K562 (cell line): ENCODE measurements around the gene MPND. TPM values are rescaled to one million over a fixed set of nuclear protein-coding genes. Genes with fewer than 3 reads are reported as not detected.

ENCODE experiments used
- ASH1L ChIP-seq: fragments of 450-650 bp; IDR thresholded peaks from 2 replicates; pipeline ENCODE4 v1.6.1; 2018; ENCODE audit warnings: borderline replicate concordance, mild to moderate bottlenecking, low read depth; ENCODE audit not compliant: partially characterized antibody
- CEBPB ChIP-seq: fragments of 450-650 bp; IDR thresholded peaks from 2 replicates; pipeline ENCODE4 v1.6.1; 2016; ENCODE audit warnings: missing genetic modification characterization, missing compliant biosample characterization
- HDAC2 ChIP-seq: fragments of 450-650 bp; IDR thresholded peaks from 2 replicates; pipeline ENCODE4 v1.6.1; 2016; ENCODE audit warnings: mild to moderate bottlenecking
- KHSRP ChIP-seq: fragments of 450-650 bp; IDR thresholded peaks from 2 replicates; pipeline ENCODE4 v1.6.1; 2017
- NCOR1 ChIP-seq: fragments of 450-650 bp; IDR thresholded peaks from 2 replicates; pipeline ENCODE4 v1.6.1; 2016; ENCODE audit warnings: mild to moderate bottlenecking, moderate library complexity
- SLC30A9 ChIP-seq: fragments of 250-450 bp; sonication (Bioruptor Pico); IDR thresholded peaks from 2 replicates; pipeline ENCODE4 v1.8.0; 2022; ENCODE audit warnings: mild to moderate bottlenecking, moderate library complexity
- SMAD2 ChIP-seq: fragments of 150-350 bp; IDR thresholded peaks from 2 replicates; pipeline ENCODE4 v1.6.1; 2014; ENCODE audit warnings: low read depth, mild to moderate bottlenecking, low read length
- SMARCA5 ChIP-seq: fragments of 450-650 bp; IDR thresholded peaks from 2 replicates; pipeline ENCODE4 v1.6.1; 2016
- TAF7 ChIP-seq: fragments of 450-650 bp; IDR thresholded peaks from 2 replicates; pipeline ENCODE4 v1.6.1; 2016; ENCODE audit warnings: missing genetic modification characterization, missing compliant biosample characterization
- ZNF140 ChIP-seq: fragments of 250-450 bp; sonication (Bioruptor Pico); IDR thresholded peaks from 2 replicates; pipeline ENCODE4 v1.8.0; 2021; ENCODE audit warnings: moderate library complexity, mild to moderate bottlenecking, inconsistent platforms
- ZNF165 ChIP-seq: fragments of 250-450 bp; sonication (Bioruptor Pico); IDR thresholded peaks from 2 replicates; pipeline ENCODE4 v1.4.0; 2020; ENCODE audit warnings: borderline replicate concordance
- ZNF408 ChIP-seq: fragments of 250-450 bp; sonication (Bioruptor Pico); IDR thresholded peaks from 2 replicates; pipeline ENCODE4 v1.4.0; 2020; ENCODE audit warnings: low read depth, mild to moderate bottlenecking, moderate library complexity
- polyA plus RNA-seq, 8 experiments: library from polyadenylated mRNA; depleted of rRNA in 4 of 8; stranded (reverse) in 5 of 8; unstranded in 3 of 8; fragments of >200 nt; fragmentation: Nextera tagmentation in 2 of 8; fragmentation: Illumina TruSeq in 1 of 8; extraction: Ambion mirVana in 2 of 8; extraction: Trizol in 1 of 8; gene quantifications; 2 replicates each; pipeline versions ENCODE4 v1.2.1 to v1.2.3, GENCODE V29; 2011 to 2014; ENCODE audit warnings: inconsistent platforms in 1 of 8, missing spikeins in 1 of 8
- total RNA-seq, 7 experiments: library from RNA; depleted of rRNA in 6 of 7; stranded (reverse); fragments of >200 nt in 6 of 7; fragmentation: Illumina TruSeq in 2 of 7; extraction: Trizol in 2 of 7; gene quantifications; 2 replicates each; pipeline versions ENCODE4 v1.2.1 to v1.2.3, GENCODE V29; 2011 to 2021; ENCODE audit warnings: low replicate concordance in 1 of 7
- TF ChIP-seq, protein P1 (sequence below): sonication (generic); IDR thresholded peaks from 2 replicates; pipeline ENCODE4 v1.6.1; 2016
- TF ChIP-seq, protein P2 (sequence below): fragments of 250-450 bp; sonication (Bioruptor Pico); IDR thresholded peaks from 2 replicates; pipeline ENCODE4 v1.9.0; 2021; ENCODE audit warnings: mild to moderate bottlenecking
- TF ChIP-seq, protein P3 (sequence below): fragments of 450-650 bp; IDR thresholded peaks from 2 replicates; pipeline ENCODE4 v1.7.1; 2018; ENCODE audit warnings: mild to moderate bottlenecking, low read depth; ENCODE audit not compliant: partially characterized antibody
- TF ChIP-seq, protein P4 (sequence below), 2 experiments: fragments of 450-650 bp; IDR thresholded peaks; 2 replicates each; pipeline ENCODE4 v1.6.1; 2016; ENCODE audit warnings: mild to moderate bottlenecking in 2 of 2, borderline replicate concordance in 1 of 2, low read depth in 1 of 2, moderate library complexity in 1 of 2

The MPND gene
- total and polyA plus RNA-seq, 9 of the 15 experiments (the other 6 are each of a cell fraction or from before 2014, with no cell fraction given): 0.25 to 14.0 (median 3.9) TPM

DNA sequence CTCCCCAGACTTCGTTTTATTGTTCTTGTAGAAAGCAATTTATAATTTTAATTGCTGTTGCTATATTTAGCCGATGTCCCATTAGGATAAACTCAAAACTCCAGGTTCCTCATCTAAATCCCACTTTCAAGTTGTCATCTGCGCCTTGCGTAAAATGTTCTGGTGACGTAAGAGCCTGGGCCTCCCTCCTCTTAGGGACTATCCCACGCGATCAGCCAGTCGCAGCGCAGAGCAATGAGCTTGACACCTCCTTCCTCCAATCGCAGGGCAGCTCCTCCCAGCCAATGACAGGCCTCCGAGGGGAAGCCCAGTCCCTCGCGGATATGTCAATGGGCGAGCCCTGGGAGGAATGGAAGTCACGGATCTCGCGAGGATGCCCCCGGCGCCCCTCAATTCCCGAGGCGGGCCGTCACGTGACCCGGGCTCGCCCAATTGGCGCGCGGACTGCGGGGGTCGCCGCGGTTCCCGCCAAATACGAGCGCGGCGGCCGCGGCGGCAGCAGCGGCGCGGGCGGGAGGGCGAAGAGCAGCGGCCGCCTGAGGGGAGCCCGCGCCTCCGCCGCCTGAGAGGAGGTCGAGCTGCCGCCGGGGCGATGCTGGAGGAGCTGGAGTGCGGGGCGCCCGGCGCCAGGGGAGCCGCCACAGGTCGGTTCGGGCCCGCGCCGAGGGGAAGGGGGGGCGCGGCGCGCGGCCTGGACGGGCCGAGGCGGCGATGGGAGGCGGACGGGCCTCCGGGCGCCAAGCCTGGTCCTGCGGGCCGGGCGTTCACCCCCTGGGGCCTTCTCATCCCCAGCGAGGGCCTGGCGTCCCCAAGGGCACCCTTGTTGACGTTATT is 59.0 kb downstream of the MPND start, which contains the start of gene CHAF1A (continued):
- TF ChIP-seq, protein P1, sequence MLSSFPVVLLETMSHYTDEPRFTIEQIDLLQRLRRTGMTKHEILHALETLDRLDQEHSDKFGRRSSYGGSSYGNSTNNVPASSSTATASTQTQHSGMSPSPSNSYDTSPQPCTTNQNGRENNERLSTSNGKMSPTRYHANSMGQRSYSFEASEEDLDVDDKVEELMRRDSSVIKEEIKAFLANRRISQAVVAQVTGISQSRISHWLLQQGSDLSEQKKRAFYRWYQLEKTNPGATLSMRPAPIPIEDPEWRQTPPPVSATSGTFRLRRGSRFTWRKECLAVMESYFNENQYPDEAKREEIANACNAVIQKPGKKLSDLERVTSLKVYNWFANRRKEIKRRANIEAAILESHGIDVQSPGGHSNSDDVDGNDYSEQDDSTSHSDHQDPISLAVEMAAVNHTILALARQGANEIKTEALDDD: peak; percentile 73; the same call in 1 of the 2 replicates
- TF ChIP-seq, protein P2, sequence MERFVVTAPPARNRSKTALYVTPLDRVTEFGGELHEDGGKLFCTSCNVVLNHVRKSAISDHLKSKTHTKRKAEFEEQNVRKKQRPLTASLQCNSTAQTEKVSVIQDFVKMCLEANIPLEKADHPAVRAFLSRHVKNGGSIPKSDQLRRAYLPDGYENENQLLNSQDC (CRISPR knock-in tag): peak; percentile 72; the same call in 1 of the 2 replicates
- TF ChIP-seq, protein P3, sequence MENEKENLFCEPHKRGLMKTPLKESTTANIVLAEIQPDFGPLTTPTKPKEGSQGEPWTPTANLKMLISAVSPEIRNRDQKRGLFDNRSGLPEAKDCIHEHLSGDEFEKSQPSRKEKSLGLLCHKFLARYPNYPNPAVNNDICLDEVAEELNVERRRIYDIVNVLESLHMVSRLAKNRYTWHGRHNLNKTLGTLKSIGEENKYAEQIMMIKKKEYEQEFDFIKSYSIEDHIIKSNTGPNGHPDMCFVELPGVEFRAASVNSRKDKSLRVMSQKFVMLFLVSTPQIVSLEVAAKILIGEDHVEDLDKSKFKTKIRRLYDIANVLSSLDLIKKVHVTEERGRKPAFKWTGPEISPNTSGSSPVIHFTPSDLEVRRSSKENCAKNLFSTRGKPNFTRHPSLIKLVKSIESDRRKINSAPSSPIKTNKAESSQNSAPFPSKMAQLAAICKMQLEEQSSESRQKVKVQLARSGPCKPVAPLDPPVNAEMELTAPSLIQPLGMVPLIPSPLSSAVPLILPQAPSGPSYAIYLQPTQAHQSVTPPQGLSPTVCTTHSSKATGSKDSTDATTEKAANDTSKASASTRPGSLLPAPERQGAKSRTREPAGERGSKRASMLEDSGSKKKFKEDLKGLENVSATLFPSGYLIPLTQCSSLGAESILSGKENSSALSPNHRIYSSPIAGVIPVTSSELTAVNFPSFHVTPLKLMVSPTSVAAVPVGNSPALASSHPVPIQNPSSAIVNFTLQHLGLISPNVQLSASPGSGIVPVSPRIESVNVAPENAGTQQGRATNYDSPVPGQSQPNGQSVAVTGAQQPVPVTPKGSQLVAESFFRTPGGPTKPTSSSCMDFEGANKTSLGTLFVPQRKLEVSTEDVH: peak; percentile 98
- TF ChIP-seq ZNF165 (CRISPR knock-in tag): no peak
- TF ChIP-seq KHSRP: no peak; the same call in 1 of the 2 replicates
- no peak for TF ChIP-seq SMAD2
- no peak for TF ChIP-seq HDAC2
- TF ChIP-seq TAF7 (tag): peak; percentile 66; the same call in 1 of the 2 replicates
- no peak for TF ChIP-seq NCOR1
- TF ChIP-seq CEBPB (tag): peak; percentile 96
- TF ChIP-seq ZNF408 (CRISPR knock-in tag): no peak
- TF ChIP-seq ZNF140 (CRISPR knock-in tag): no peak
- TF ChIP-seq SMARCA5: no peak
- peak; percentile 95 for TF ChIP-seq ASH1L
- TF ChIP-seq SLC30A9 (CRISPR knock-in tag): no peak
- TF ChIP-seq, protein P4, sequence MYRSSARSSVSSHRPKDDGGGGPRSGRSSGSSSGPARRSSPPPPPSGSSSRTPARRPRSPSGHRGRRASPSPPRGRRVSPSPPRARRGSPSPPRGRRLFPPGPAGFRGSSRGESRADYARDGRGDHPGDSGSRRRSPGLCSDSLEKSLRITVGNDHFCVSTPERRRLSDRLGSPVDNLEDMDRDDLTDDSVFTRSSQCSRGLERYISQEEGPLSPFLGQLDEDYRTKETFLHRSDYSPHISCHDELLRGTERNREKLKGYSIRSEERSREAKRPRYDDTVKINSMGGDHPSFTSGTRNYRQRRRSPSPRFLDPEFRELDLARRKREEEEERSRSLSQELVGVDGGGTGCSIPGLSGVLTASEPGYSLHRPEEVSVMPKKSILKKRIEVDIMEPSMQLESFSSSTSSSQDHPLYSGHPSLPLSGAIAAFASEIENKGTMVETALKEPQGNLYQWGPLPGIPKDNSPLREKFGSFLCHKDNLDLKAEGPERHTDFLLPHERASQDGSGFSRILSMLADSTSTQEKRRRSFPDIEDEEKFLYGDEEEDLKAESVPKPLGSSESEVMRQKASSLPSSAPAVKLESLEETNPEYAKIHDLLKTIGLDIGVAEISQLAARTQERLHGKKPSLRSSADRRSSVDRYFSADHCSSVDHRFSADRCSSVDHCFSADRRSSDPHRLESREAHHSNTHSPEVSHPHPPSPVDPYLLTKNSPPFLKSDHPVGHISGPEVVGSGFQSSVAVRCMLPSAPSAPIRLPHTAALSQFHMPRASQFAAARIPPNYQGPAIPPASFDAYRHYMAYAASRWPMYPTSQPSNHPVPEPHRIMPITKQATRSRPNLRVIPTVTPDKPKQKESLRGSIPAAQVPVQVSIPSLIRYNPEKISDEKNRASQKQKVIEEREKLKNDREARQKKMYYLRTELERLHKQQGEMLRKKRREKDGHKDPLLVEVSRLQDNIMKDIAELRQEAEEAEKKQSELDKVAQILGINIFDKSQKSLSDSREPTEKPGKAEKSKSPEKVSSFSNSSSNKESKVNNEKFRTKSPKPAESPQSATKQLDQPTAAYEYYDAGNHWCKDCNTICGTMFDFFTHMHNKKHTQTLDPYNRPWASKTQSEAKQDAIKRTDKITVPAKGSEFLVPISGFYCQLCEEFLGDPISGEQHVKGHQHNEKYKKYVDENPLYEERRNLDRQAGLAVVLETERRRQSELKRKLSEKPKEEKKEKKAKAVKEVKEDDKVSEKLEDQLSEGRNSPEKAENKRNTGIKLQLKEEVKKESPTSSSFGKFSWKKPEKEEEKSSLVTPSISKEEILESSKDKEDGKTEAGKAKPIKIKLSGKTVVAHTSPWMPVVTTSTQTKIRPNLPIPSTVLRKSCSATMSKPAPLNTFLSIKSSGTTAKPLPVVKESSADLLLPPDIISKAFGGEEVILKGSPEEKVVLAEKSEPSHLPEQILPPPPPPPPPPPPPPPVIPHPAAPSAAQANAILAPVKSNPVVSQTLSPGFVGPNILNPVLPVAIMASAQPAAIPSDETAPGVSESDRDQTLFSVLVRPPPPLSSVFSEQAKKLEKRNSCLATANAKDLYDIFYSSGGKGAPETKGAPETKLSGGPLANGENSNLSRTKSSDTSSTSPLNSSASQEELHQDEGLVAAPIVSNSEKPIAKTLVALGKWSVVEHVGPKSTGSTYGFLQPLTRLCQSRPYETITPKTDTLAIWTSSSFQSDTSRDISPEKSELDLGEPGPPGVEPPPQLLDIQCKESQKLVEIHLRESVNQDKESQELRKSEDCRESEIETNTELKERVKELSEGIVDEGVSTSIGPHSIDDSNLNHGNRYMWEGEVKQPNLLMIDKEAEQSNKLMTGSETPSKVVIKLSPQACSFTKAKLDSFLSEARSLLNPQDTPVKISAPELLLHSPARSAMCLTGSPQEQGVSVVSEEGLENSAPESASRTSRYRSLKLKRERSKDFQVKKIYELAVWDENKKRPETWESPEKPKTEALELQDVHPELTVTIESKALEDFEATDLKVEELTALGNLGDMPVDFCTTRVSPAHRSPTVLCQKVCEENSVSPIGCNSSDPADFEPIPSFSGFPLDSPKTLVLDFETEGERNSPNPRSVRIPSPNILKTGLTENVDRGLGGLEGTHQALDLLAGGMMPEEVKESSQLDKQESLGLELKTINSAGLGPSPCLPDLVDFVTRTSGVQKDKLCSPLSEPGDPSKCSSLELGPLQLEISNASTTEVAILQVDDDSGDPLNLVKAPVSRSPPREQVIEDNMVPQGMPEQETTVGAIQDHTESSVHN (IDR thresholded peaks at IDR 0.05; ENCODE audit: borderline replicate concordance in 1 of 2, low read depth in 1 of 2): no peak
